IMR-90 (cell line): ENCODE results near the gene ZRANB3. TPM values are rescaled to one million over a fixed set of nuclear protein-coding genes. Genes with fewer than 3 reads are reported as not detected.

ENCODE experiments used
- ATAC-seq: fragments of 200-7000 bp; cut with Tn5 transposase; 2 replicates; pipeline ENCODE4 v1.9.1; 2020; ENCODE audit warnings: low read depth, mild to moderate bottlenecking, moderate library complexity
- BruUV-seq: library from RNA; stranded (reverse); fragments of 400-500 nt; replicated peaks from 2 replicates; lab custom pipeline; 2021; lab: Mats Ljungman, UMichigan
- CTCF ChIA-PET: fragments of 300-600 bp; formaldehyde crosslinking; extraction: SDS; loops from one replicate; lab custom pipeline; 2021; ENCODE audit warnings: antibody characterized with exemption; lab: Yijun Ruan, JAX
- POLR2A ChIA-PET: fragments of 300-600 bp; sonication (Branson Sonifier 250); formaldehyde crosslinking; loops from one replicate; lab custom pipeline; 2022; ENCODE audit warnings: antibody characterized with exemption; ENCODE audit not compliant: unreplicated experiment; lab: Charles Lee
- DNase-seq: peaks from one replicate; pipeline ENCODE4 v3.0.0; 2013
- H2AFZ ChIP-seq: replicated peaks from 2 replicates; pipeline ENCODE3; 2013; ENCODE audit warnings: low read length, mild to moderate bottlenecking; ENCODE audit not compliant: poor library complexity
- H2AK5ac ChIP-seq: 2 replicates; pipeline ENCODE4 v1.6.1; 2013; ENCODE audit warnings: low read depth, low read length, inconsistent platforms
- H2AK9ac ChIP-seq: replicated peaks from 2 replicates; pipeline ENCODE3; 2013; ENCODE audit warnings: mild to moderate bottlenecking, low read depth, low read length, moderate library complexity; ENCODE audit not compliant: poor library complexity
- H2BK120ac ChIP-seq: 2 replicates; pipeline ENCODE4 v1.6.1; 2013; ENCODE audit warnings: low read depth, low read length, inconsistent platforms
- H2BK15ac ChIP-seq: 3 replicates; pipeline ENCODE4 v1.6.1; 2013; ENCODE audit warnings: low read depth, low read length, inconsistent platforms
- H2BK20ac ChIP-seq: 2 replicates; pipeline ENCODE4 v1.6.1; 2013; ENCODE audit warnings: low read depth, mild to moderate bottlenecking, inconsistent platforms, low read length, moderate library complexity
- H2BK5ac ChIP-seq: 2 replicates; pipeline ENCODE4 v1.6.1; 2013; ENCODE audit warnings: mild to moderate bottlenecking, low read depth, low read length, inconsistent platforms; ENCODE audit not compliant: poor library complexity, severe bottlenecking
- H3K14ac ChIP-seq: replicated peaks from 2 replicates; pipeline ENCODE4 v1.6.1; 2013; ENCODE audit warnings: low read depth, low read length, inconsistent platforms
- H3K18ac ChIP-seq: 2 replicates; pipeline ENCODE4 v1.6.1; 2013; ENCODE audit warnings: low read depth, low read length, control low read depth
- H3K23ac ChIP-seq: 2 replicates; pipeline ENCODE4 v1.6.1; 2013; ENCODE audit warnings: low read depth, low read length, inconsistent platforms
- H3K27ac ChIP-seq: 2 replicates; pipeline ENCODE4 v1.5.1; 2013; ENCODE audit warnings: mild to moderate bottlenecking, control low read depth, low read length; ENCODE audit not compliant: insufficient read depth
- H3K27me3 ChIP-seq: 2 replicates; pipeline ENCODE4 v1.6.1; 2013; ENCODE audit warnings: low read length; ENCODE audit not compliant: control insufficient read depth, insufficient read depth
- H3K36me3 ChIP-seq: 2 replicates; pipeline ENCODE4 v1.6.1; 2013; ENCODE audit warnings: low read length, mixed read lengths; ENCODE audit not compliant: control insufficient read depth, insufficient read depth
- H3K4ac ChIP-seq: 2 replicates; pipeline ENCODE4 v1.6.1; 2013; ENCODE audit warnings: low read depth, low read length, inconsistent platforms
- H3K4me1 ChIP-seq: 2 replicates; pipeline ENCODE4 v1.6.1; 2013; ENCODE audit warnings: low read length, mixed read lengths; ENCODE audit not compliant: control insufficient read depth, insufficient read depth
- H3K4me2 ChIP-seq: 2 replicates; pipeline ENCODE4 v1.6.1; 2013; ENCODE audit warnings: low read depth, mild to moderate bottlenecking, control low read depth, low read length, moderate library complexity
- H3K4me3 ChIP-seq: 2 replicates; pipeline ENCODE4 v1.5.1; 2013; ENCODE audit warnings: low read depth, mild to moderate bottlenecking, control low read depth, low read length, moderate library complexity; ENCODE audit not compliant: insufficient read depth
- H3K56ac ChIP-seq: 2 replicates; pipeline ENCODE4 v1.6.1; 2013; ENCODE audit warnings: low read length, inconsistent platforms; ENCODE audit not compliant: insufficient read depth; ENCODE audit errors: extremely low read depth
- H3K79me1 ChIP-seq, 2 experiments: 2 replicates each; pipeline ENCODE4 v1.6.1; 2013; ENCODE audit warnings: low read length in 2 of 2, inconsistent platforms in 1 of 2, low read depth in 1 of 2
- H3K9ac ChIP-seq: 2 replicates; pipeline ENCODE4 v1.6.1; 2013; ENCODE audit warnings: low read depth, low read length, control low read depth
- H3K9me1 ChIP-seq: 2 replicates; pipeline ENCODE4 v1.6.1; 2013; ENCODE audit warnings: low read length, inconsistent platforms; ENCODE audit not compliant: insufficient read depth
- H3K9me3 ChIP-seq: 2 replicates; pipeline ENCODE4 v1.6.1; 2013; ENCODE audit warnings: low read length; ENCODE audit not compliant: control insufficient read depth, insufficient read depth
- H4K20me1 ChIP-seq: 2 replicates; pipeline ENCODE4 v1.6.1; 2013; ENCODE audit warnings: low read length, inconsistent platforms; ENCODE audit not compliant: insufficient read depth
- H4K5ac ChIP-seq: 2 replicates; pipeline ENCODE4 v1.6.1; 2013; ENCODE audit warnings: mild to moderate bottlenecking, low read depth, low read length, control low read depth
- H4K8ac ChIP-seq, 2 experiments: 2 replicates each; pipeline ENCODE4 v1.6.1; 2013; ENCODE audit warnings: low read depth in 2 of 2, low read length in 2 of 2, control low read depth in 1 of 2, inconsistent platforms in 1 of 2
- H4K91ac ChIP-seq: 2 replicates; pipeline ENCODE4 v1.6.1; 2013; ENCODE audit warnings: low read depth, low read length, inconsistent platforms; ENCODE audit not compliant: insufficient read depth
- CEBPB ChIP-seq: IDR thresholded peaks from 2 replicates; pipeline ENCODE4 v1.6.1; 2012; ENCODE audit warnings: low read depth, low read length, improper control_type of control experiment
- CHD1 ChIP-seq: IDR thresholded peaks from 2 replicates; pipeline ENCODE4 v1.6.1; 2012; ENCODE audit warnings: low read depth, low read length, improper control_type of control experiment
- CTCF ChIP-seq: conservative IDR thresholded peaks from 2 replicates; pipeline ENCODE4 v1.5.1; 2012; ENCODE audit warnings: mild to moderate bottlenecking, low read depth, low read length, improper control_type of control experiment
- FOS ChIP-seq: fragments of 150-350 bp; IDR thresholded peaks from 2 replicates; pipeline ENCODE4 v1.6.1; 2016; ENCODE audit warnings: low read depth, low read length
- MAFK ChIP-seq: IDR thresholded peaks from 2 replicates; pipeline ENCODE4 v1.6.1; 2012; ENCODE audit warnings: low read depth, low read length, improper control_type of control experiment
- MAZ ChIP-seq: IDR thresholded peaks from 2 replicates; pipeline ENCODE4 v1.6.1; 2012; ENCODE audit warnings: low read depth, mild to moderate bottlenecking, low read length, improper control_type of control experiment, moderate library complexity, borderline replicate concordance
- MXI1 ChIP-seq: IDR thresholded peaks from 2 replicates; pipeline ENCODE4 v1.6.1; 2012; ENCODE audit warnings: low read depth, mild to moderate bottlenecking, low read length, moderate library complexity, borderline replicate concordance
- NFE2L2 ChIP-seq: fragments of 150-350 bp; IDR thresholded peaks from 2 replicates; pipeline ENCODE4 v1.6.1; 2016; ENCODE audit warnings: low read depth, mild to moderate bottlenecking, low read length
- RAD21 ChIP-seq: IDR thresholded peaks from 2 replicates; pipeline ENCODE4 v1.6.1; 2012; ENCODE audit warnings: low read length, improper control_type of control experiment
- RFX5 ChIP-seq: IDR thresholded peaks from 2 replicates; pipeline ENCODE4 v1.8.0; 2012; ENCODE audit warnings: low read depth, mild to moderate bottlenecking, low read length, moderate library complexity
- SMC3 ChIP-seq: fragments of 150-350 bp; IDR thresholded peaks from 2 replicates; pipeline ENCODE4 v1.6.1; 2016; ENCODE audit warnings: low read depth, mild to moderate bottlenecking, antibody characterized with exemption, low read length, moderate library complexity
- WGBS, 2 experiments: methylation state at CpG; one replicate each; pipeline versions ENCODE4 v1.1.5 to v1.1.7; 2013; ENCODE audit warnings: missing lambda C conversion rate in 2 of 2; ENCODE audit not compliant: insufficient read length in 1 of 2; ENCODE audit errors: extremely low coverage in 2 of 2; 5-methylcytosine and 5-hydroxymethylcytosine counted together
- dilution Hi-C: fragments of 300-500 bp; cut with HindIII; formaldehyde crosslinking; loops from one replicate; pipeline ENCODE4 v1.14.3; 2018; ENCODE audit warnings: low sequenced_read_pairs; ENCODE audit not compliant: unreplicated experiment
- in situ Hi-C: fragments of 300-500 bp; cut with MboI; formaldehyde crosslinking; loops from 3 replicates; pipeline ENCODE4 v1.14.3; 2019; ENCODE audit warnings: low sequenced_read_pairs, inconsistent platforms, mixed read lengths
- intact Hi-C: fragments of 100-400 bp; cut with micrococcal nuclease; formaldehyde crosslinking; loops from 2 replicates; pipeline ENCODE4 v1.10.0; 2022
- polyA plus RNA-seq, 3 experiments: library from polyadenylated mRNA; depleted of rRNA; stranded (reverse); fragments of >200 nt; gene quantifications; 2 replicates each; pipeline ENCODE4 v1.2.3, GENCODE V29; 2012; ENCODE audit warnings: low replicate concordance in 1 of 3
- total RNA-seq: library from RNA; depleted of rRNA; stranded (reverse); fragments of >200 nt; gene quantifications from 2 replicates; pipeline ENCODE4 v1.2.3, GENCODE V29; 2012
- TF ChIP-seq, protein P1 (sequence below): fragments of 150-350 bp; IDR thresholded peaks from 2 replicates; pipeline ENCODE4 v1.6.1; 2017; ENCODE audit warnings: mild to moderate bottlenecking, antibody characterized with exemption, low read length, low read depth

Gene ZRANB3
- total and polyA plus RNA-seq, 2 of the 4 experiments (the other 2 are of a cell fraction), result 3.4 to 9.3 TPM

- ChIA-PET CTCF (no interaction called here), POLR2A (no interaction called here)
- Histone ChIP-seq H4K8ac (no peak overlapping the region), H4K5ac (no peak overlapping the region), H3K9ac (no peak overlapping the region), H3K4me2 (no peak overlapping the region), H3K79me1 (peaks cover 7 to 17% of the 10 kb centered on the region in 2 experiments; a peak in 3 of 4 replicates), H2BK120ac (no peak overlapping the region), H3K9me3 (no peaks in the 10 kb centered on the region), H3K14ac (no peak overlapping the region), H3K27me3 (no peaks in the 10 kb centered on the region), H2BK20ac (no peak overlapping the region), H2BK5ac (no peak overlapping the region), H3K18ac (no peak overlapping the region), H3K4me3 (no peak overlapping the region), H3K4me1 (no peaks in the 10 kb centered on the region), H3K27ac (no peak overlapping the region), H2AK5ac (no peak overlapping the region), H4K91ac (no peak overlapping the region), H3K56ac (no peak overlapping the region), H3K4ac (no peak overlapping the region), H3K9me1 (no peaks in the 10 kb centered on the region; the same call in 1 of the 2 replicates), H2BK15ac (no peak overlapping the region), H2AK9ac (no peak overlapping the region), H4K20me1 (no peaks in the 10 kb centered on the region), H2AFZ (no peak overlapping the region), H3K23ac (no peak overlapping the region), H3K36me3 (peaks cover 4% of the 10 kb centered on the region; the same call in 1 of the 2 replicates)
- TF ChIP-seq CTCF (no peak), MAZ (no peak), RFX5 (no peak), RAD21 (no peak), NFE2L2 (no peak), MXI1 (no peak), MAFK (no peak), CHD1 (no peak), CEBPB (no peak), SMC3 (no peak), FOS (no peak)
- TF ChIP-seq, protein P1, sequence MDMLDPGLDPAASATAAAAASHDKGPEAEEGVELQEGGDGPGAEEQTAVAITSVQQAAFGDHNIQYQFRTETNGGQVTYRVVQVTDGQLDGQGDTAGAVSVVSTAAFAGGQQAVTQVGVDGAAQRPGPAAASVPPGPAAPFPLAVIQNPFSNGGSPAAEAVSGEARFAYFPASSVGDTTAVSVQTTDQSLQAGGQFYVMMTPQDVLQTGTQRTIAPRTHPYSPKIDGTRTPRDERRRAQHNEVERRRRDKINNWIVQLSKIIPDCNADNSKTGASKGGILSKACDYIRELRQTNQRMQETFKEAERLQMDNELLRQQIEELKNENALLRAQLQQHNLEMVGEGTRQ, result no peak
- in situ Hi-C loops, result no loop called here
- no TSS peak for BruUV-seq
- dilution Hi-C loops, result no loop called here
- WGBS, 2 experiments, result no CpG with 5 or more reads among the region's 2 CpGs
- intact Hi-C loops, result no loop called here
- ATAC-seq (no peak), DNase-seq (no peak)
Observed at GRCh38 chr2:135144343-135144742, 386.7 kb downstream of the ZRANB3 start.
